Brain microvascular endothelial cell (primary cell): ENCODE measurements around the gene MMD2.

Experiments used
- DNase-seq: peaks from one replicate; pipeline ENCODE4 v3.0.0-alpha.2; 2020
- H3K27ac ChIP-seq: fragments of 250-450 bp; sonication (Bioruptor Pico); 2 replicates; pipeline ENCODE4 v1.5.1; 2020; ENCODE audit warnings: mild to moderate bottlenecking, moderate library complexity
- H3K27me3 ChIP-seq: fragments of 250-450 bp; sonication (Bioruptor Pico); replicated peaks from 2 replicates; pipeline ENCODE4 v1.5.1; 2020; ENCODE audit warnings: mild to moderate bottlenecking
- H3K36me3 ChIP-seq: fragments of 250-450 bp; sonication (Bioruptor Pico); replicated peaks from 2 replicates; pipeline ENCODE4 v1.5.1; 2020; ENCODE audit warnings: mild to moderate bottlenecking
- H3K4me3 ChIP-seq: 2 replicates; pipeline ENCODE4 v1.5.1; 2011; ENCODE audit warnings: low read depth, mild to moderate bottlenecking, control low read depth, low read length, moderate library complexity
- in situ Hi-C: cut with HindIII; loops from 2 replicates; pipeline ENCODE4 v1.10.0; 2017; ENCODE audit warnings: low sequenced_read_pairs, low pct_ligation_motif_present
- TF ChIP-seq, protein P1 (sequence below): IDR thresholded peaks from 2 replicates; pipeline ENCODE4 v1.5.1; 2011; ENCODE audit warnings: low read depth, mild to moderate bottlenecking, moderate library complexity, low read length, control low read depth, inconsistent platforms; ENCODE audit errors: missing control alignments

The MMD2 gene

DNA sequence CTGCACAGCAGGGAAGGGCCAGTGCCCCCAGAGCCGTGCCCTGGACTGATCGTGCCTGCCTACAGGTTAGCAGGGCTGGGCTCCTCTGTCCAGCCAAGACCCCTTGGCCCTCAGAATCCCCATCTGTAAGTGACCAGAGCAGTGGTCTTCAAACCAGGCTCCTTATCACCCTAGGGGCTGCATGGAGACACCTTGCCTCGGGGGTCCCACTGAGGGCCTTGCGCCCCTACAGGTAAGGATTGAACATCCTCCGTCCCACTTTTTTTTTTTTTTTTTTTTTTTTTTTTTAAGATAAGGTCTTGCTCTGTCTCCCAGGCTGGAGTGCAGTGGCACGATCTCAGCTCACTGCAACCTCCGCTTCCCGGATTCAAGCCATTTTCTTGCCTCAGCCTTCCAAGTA, 42.9 kb downstream of the MMD2 start:
- H3K27ac ChIP-seq, result no peak overlapping the region
- TF ChIP-seq, protein P1, sequence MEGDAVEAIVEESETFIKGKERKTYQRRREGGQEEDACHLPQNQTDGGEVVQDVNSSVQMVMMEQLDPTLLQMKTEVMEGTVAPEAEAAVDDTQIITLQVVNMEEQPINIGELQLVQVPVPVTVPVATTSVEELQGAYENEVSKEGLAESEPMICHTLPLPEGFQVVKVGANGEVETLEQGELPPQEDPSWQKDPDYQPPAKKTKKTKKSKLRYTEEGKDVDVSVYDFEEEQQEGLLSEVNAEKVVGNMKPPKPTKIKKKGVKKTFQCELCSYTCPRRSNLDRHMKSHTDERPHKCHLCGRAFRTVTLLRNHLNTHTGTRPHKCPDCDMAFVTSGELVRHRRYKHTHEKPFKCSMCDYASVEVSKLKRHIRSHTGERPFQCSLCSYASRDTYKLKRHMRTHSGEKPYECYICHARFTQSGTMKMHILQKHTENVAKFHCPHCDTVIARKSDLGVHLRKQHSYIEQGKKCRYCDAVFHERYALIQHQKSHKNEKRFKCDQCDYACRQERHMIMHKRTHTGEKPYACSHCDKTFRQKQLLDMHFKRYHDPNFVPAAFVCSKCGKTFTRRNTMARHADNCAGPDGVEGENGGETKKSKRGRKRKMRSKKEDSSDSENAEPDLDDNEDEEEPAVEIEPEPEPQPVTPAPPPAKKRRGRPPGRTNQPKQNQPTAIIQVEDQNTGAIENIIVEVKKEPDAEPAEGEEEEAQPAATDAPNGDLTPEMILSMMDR, result no peak
- DNase-seq, result no peak
- H3K27me3 ChIP-seq, result no peaks in the 10 kb centered on the region
- H3K36me3 ChIP-seq, result no peaks in the 10 kb centered on the region
- H3K4me3 ChIP-seq, result no peak overlapping the region
- in situ Hi-C loops, result no loop called here

- in situ Hi-C loops, result no loop called here
- TF ChIP-seq, protein P1, result no peak
Observed at GRCh38 chr7:4911111-4911828, 47.7 kb downstream of the MMD2 start.

DNA sequence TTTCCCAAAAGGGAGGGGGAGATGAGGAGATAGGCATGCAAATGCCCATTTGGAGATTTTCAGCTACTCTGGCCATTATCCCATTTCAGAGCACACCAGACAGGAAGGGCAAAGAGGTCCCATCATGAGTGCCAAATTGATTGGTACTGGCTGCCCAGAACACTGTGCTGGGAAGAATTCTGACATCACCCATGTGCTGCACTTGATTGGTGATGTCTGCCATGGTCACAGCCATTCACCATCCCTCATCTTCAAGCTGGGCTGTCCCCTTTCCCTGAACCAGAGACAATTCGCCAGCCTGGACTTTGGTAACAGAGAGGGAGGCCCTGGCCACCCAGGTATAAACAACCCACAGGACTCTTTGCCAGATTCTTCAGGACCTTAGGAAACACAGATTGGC, 52.3 kb downstream of the MMD2 start:
- DNase-seq, result no peak
- H3K36me3 ChIP-seq, result no peaks in the 10 kb centered on the region
- H3K27ac ChIP-seq, result no peak overlapping the region
- TF ChIP-seq, protein P1, result no peak
- H3K27me3 ChIP-seq, result no peaks in the 10 kb centered on the region
- no peak overlapping the region for H3K4me3 ChIP-seq
- in situ Hi-C loops, result no loop called here

More at GRCh38 chr7:4911111-4911828, 47.7 kb downstream of the MMD2 start:
- Histone ChIP-seq H3K36me3 (no peaks in the 10 kb centered on the region), H3K4me3 (no peak overlapping the region), H3K27me3 (no peaks in the 10 kb centered on the region), H3K27ac (no peak overlapping the region)
- no peak for DNase-seq

GRCh38 chr7:4905171-4905570, 53.8 kb downstream of the MMD2 start:
- Histone ChIP-seq H3K36me3 (no peaks in the 10 kb centered on the region), H3K4me3 (no peak overlapping the region), H3K27me3 (no peaks in the 10 kb centered on the region), H3K27ac (no peak overlapping the region)
- TF ChIP-seq, protein P1, result no peak
- in situ Hi-C loops, result no loop called here
- DNase-seq, result no peak

- no peaks in the 10 kb centered on the region for H3K36me3 ChIP-seq
- no peak overlapping the region for H3K27ac ChIP-seq
- no peaks in the 10 kb centered on the region for H3K27me3 ChIP-seq
- TF ChIP-seq, protein P1, result no peak
- in situ Hi-C loops, result no loop called here
- DNase-seq, result no peak
- H3K4me3 ChIP-seq, result no peak overlapping the region
Observed at GRCh38 chr7:4904346-4904745, 54.6 kb downstream of the MMD2 start.

GRCh38 chr7:4895766-4896165, 63.2 kb downstream of the MMD2 start:
- H3K36me3 ChIP-seq, result no peaks in the 10 kb centered on the region
- no peak for DNase-seq
- H3K4me3 ChIP-seq, result no peak overlapping the region
- H3K27me3 ChIP-seq, result no peaks in the 10 kb centered on the region
- TF ChIP-seq, protein P1, result no peak
- H3K27ac ChIP-seq, result no peak overlapping the region
- in situ Hi-C loops, result no loop called here
